C4-2B (cell line): ENCODE results near the gene SPARC.
"Not testable (repeated sequence)": the region's sequence is repeated elsewhere in the genome, so short reads cannot be mapped to it uniquely, and the experiment has no call there.

Experiments
- H3K27ac ChIP-seq: fragments of 450-650 bp; 2 replicates; pipeline ENCODE4 v1.5.1; 2017
- CTCF ChIP-seq: fragments of 450-650 bp; conservative IDR thresholded peaks from 2 replicates; pipeline ENCODE4 v1.5.1; 2017; ENCODE audit warnings: mild to moderate bottlenecking
- ZFX ChIP-seq: fragments of 450-650 bp; IDR thresholded peaks from 2 replicates; pipeline ENCODE4 v1.6.1; 2017

Gene SPARC

GRCh38 chr5:151700296-151700695, 13.6 kb upstream of the SPARC start:
- no peak overlapping the region for H3K27ac ChIP-seq
- TF ChIP-seq CTCF (no peak), ZFX (no peak)

- no peak overlapping the region for H3K27ac ChIP-seq
- no peak for TF ChIP-seq ZFX
- no peak for TF ChIP-seq CTCF
These were observed 12.6 kb upstream of the SPARC start for GRCh38 chr5:151699071-151699901.

GRCh38 chr5:151698081-151698480, 11.4 kb upstream of the SPARC start:
- not testable (repeated sequence) for H3K27ac ChIP-seq

- TF ChIP-seq ZFX = no peak
- no peak overlapping the region for H3K27ac ChIP-seq
These were observed 10.7 kb upstream of the SPARC start for GRCh38 chr5:151697452-151697851.

- no peak overlapping the region for H3K27ac ChIP-seq
- no peak for TF ChIP-seq ZFX
These were observed 9.9 kb upstream of the SPARC start for GRCh38 chr5:151696470-151697061.

- H3K27ac ChIP-seq = no peak overlapping the region
- TF ChIP-seq CTCF = no peak
- TF ChIP-seq ZFX = no peak
These were observed 8.7 kb upstream of the SPARC start for GRCh38 chr5:151695464-151695863.

GRCh38 chr5:151694035-151694485, 7.3 kb upstream of the SPARC start:
- TF ChIP-seq CTCF (no peak), ZFX (no peak)
- no peak overlapping the region; the same call in 1 of the 2 replicates for H3K27ac ChIP-seq

GRCh38 chr5:151692312-151692711, 5.6 kb upstream of the SPARC start:
- peak overlapping the region; percentile 43; the same call in 1 of the 2 replicates for H3K27ac ChIP-seq
- no peak for TF ChIP-seq CTCF
- no peak for TF ChIP-seq ZFX

GRCh38 chr5:151691706-151692105, 5.0 kb upstream of the SPARC start:
- H3K27ac ChIP-seq = peak overlapping the region; percentile 43
- TF ChIP-seq ZFX (no peak), CTCF (no peak)

- not testable (repeated sequence) for H3K27ac ChIP-seq
These were observed 2.9 kb upstream of the SPARC start for GRCh38 chr5:151689591-151689990.
